ENCODE data around the gene HAT1. TPM values are rescaled to one million over a fixed set of nuclear protein-coding genes. Genes with fewer than 3 reads are reported as not detected.

Gene HAT1
- total and polyA plus RNA-seq, 8 donors, result 29.7 to 70.6 (median 58.6) TPM

DNA sequence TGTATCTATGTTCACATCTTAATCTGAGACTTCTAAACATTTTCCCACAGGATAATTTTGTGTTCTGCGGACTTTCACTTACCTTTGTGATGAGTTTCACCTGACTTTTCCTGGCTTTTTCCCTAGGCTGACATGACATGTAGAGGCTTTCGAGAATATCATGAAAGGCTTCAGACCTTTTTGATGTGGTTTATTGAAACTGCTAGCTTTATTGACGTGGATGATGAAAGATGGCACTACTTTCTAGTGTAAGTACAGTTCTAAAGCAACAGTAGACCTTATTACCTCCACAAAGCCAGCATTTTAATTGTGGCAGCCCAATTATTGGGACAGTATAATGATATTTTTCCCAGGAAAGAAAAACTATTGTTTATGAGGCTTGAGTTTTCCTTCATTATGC, 43.4 kb downstream of the HAT1 start:
- Histone ChIP-seq H3K27me3 (no peaks in the 10 kb centered on the region), H3K4me1 (no peaks in the 10 kb centered on the region), H3K4me3 (no peak overlapping the region), H3K9me3 (no peaks in the 10 kb centered on the region), H3K27ac (no peak overlapping the region), H3K36me3 (peaks cover 0 to 33% of the 10 kb centered on the region in 2 donors)
- no peak for DNase-seq
- ATAC-seq, result no peak
- intact Hi-C loops (cut with DNase I), result no loop called here
- no peak for TF ChIP-seq CTCF (IDR thresholded peaks at IDR 0.05)

DNA sequence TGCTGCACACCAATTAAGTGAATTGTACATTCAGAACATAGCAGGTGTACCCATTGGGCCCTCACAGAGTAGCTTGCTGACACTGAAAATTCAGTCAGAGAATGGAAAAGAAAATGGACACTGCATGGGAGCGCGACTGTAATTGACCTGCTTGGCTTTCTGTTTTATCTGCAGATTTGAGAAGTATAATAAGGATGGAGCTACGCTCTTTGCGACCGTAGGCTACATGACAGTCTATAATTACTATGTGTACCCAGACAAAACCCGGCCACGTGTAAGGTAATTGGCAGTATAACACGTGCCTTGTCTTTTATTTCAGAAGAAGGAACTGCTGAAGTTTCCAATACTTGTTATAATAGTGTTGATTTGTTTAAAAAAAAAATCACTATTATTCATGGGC, 44.0 kb downstream of the HAT1 start:
- intact Hi-C loops (cut with DNase I), result no loop called here
- DNase-seq (no peak), ATAC-seq (no peak)
- H3K9me3 ChIP-seq, result no peaks in the 10 kb centered on the region
- no peaks in the 10 kb centered on the region for H3K27me3 ChIP-seq
- H3K4me3 ChIP-seq, result no peak overlapping the region
- peaks cover 0 to 33% of the 10 kb centered on the region in 2 donors for H3K36me3 ChIP-seq
- no peaks in the 10 kb centered on the region for H3K4me1 ChIP-seq
- H3K27ac ChIP-seq, result no peak overlapping the region
- no peak for TF ChIP-seq CTCF (IDR thresholded peaks at IDR 0.05)

DNA sequence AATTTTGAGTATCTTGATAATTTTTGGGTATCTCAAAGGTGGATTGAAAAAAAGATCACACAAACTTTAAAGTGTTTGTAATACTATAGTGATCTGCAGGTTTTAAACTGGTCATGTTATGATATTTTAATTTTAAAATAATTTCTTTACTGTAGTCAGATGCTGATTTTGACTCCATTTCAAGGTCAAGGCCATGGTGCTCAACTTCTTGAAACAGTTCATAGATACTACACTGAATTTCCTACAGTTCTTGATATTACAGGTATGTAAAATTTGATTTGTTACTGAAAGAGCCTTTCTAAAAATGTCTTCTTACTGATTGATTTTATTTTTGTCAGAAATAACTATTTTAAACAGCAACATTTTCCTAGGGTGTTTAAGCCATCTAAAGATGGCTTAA, 44.4 kb downstream of the HAT1 start:
- Histone ChIP-seq H3K9me3 (no peaks in the 10 kb centered on the region), H3K4me1 (no peaks in the 10 kb centered on the region), H3K4me3 (no peak overlapping the region), H3K36me3 (peaks cover 0 to 33% of the 10 kb centered on the region in 2 donors), H3K27ac (no peak overlapping the region), H3K27me3 (no peaks in the 10 kb centered on the region)
- TF ChIP-seq CTCF (IDR thresholded peaks at IDR 0.05), result no peak
- no peak for DNase-seq
- no peak for ATAC-seq
- intact Hi-C loops (cut with DNase I), result no loop called here

DNA sequence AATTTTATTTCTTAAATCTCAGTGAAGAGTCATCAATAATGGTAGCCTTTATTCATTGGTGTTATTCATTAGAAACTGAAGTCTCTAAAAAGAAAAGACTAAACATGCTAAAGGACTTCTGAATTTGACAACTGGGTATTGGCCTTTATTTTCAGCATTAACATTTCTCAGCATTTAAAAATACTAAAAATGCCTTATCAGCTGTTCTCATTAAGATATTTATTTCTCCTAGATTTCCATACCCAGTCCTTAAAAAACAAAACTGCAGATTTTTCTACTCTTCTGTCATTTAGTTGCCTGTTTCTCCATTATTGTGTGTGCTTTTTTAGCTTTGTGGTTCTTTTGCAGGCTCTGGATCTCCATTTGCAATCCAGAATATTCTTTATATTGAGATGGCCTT, 46.2 kb downstream of the HAT1 start:
- Histone ChIP-seq H3K4me3 (no peak overlapping the region), H3K9me3 (no peaks in the 10 kb centered on the region), H3K27ac (no peak overlapping the region), H3K4me1 (no peaks in the 10 kb centered on the region), H3K27me3 (no peaks in the 10 kb centered on the region), H3K36me3 (peaks cover 0 to 33% of the 10 kb centered on the region in 2 donors)
- intact Hi-C loops (cut with DNase I), result no loop called here
- ATAC-seq, result no peak
- TF ChIP-seq CTCF (IDR thresholded peaks at IDR 0.05), result no peak
- DNase-seq, result no peak

- H3K4me3 ChIP-seq, result no peak overlapping the region
- peaks cover 0 to 26% of the 10 kb centered on the region in 2 donors for H3K36me3 ChIP-seq
- ATAC-seq, result no peak
- H3K27me3 ChIP-seq, result no peaks in the 10 kb centered on the region
- TF ChIP-seq CTCF (IDR thresholded peaks at IDR 0.05), result no peak
- no peak for DNase-seq
- intact Hi-C loops (cut with DNase I), result no loop called here
- H3K4me1 ChIP-seq, result no peaks in the 10 kb centered on the region
- no peak overlapping the region for H3K27ac ChIP-seq
- H3K9me3 ChIP-seq, result no peaks in the 10 kb centered on the region
Measured at GRCh38 chr2:171972329-171972982, 50.2 kb downstream of the HAT1 start.

Data from left lung (tissue), 10 donors.